Measurements from ENCODE around the gene FHOD1. TPM values are rescaled to one million over a fixed set of nuclear protein-coding genes. Genes with fewer than 3 reads are reported as not detected.

The FHOD1 gene
- total and polyA plus RNA-seq, 2 donors (not counting 1 experiment from before 2014, with no cell fraction given) = 46.3 to 46.9 TPM

DNA sequence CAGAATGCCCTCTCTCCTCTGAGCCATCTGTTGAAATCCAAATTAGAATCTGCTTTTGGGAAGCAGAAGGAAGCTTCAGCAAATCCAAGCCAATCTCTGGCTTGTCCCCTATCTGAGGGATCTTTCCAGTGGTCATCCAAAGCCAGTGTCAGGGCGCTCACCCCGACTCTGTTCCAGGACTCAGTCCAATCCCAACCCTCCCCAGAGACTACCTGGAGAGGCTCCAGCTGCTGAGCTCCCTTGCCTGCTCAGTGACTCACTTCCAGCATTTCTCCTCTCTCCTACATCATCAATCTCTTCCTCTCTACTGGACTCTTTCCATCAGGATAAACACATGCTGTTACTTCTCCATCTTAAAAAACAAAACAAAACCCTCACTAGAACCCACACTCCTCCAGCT lies 65.9 kb downstream of the FHOD1 start:
- Histone ChIP-seq H4K20me1 (ENCODE audit: control insufficient read depth, insufficient read depth, low read length, poor library complexity, severe bottlenecking) (peaks cover 4% of the 10 kb centered on the region), H3K9me3 (ENCODE audit: control extremely low read depth in 1 of 3, control insufficient read depth in 2 of 3, insufficient read depth in 1 of 3, low read length in 2 of 3) (peaks cover 0 to 3% (median 0%) of the 10 kb centered on the region in 3 donors), H3K4me1 (ENCODE audit: control insufficient read depth in 2 of 2, insufficient read depth in 2 of 2, low read length in 2 of 2) (peaks cover 31 to 32% of the 10 kb centered on the region in 2 donors), H3K79me2 (ENCODE audit: control insufficient read depth, insufficient read depth, low read length) (no peaks in the 10 kb centered on the region), H3K4me2 (replicated peaks; ENCODE audit: low read depth, low read length, poor library complexity, severe bottlenecking) (no peak overlapping the region), H3K27me3 (replicated peaks in 1 of 4; ENCODE audit: control extremely low read depth in 1 of 4, control insufficient read depth in 3 of 4, insufficient read depth in 4 of 4, low read length in 3 of 4) (peaks cover 0 to 40% (median 13%) of the 10 kb centered on the region in 4 experiments), H3K9ac (ENCODE audit: low read length) (no peak overlapping the region), H3K4me3 (ENCODE audit: control extremely low read depth in 1 of 5, extremely low read depth in 1 of 5, insufficient read depth in 1 of 5, low read depth in 2 of 5, low read length in 4 of 5) (no peak overlapping the region), H3K27ac (ENCODE audit: low read length in 2 of 2) (no peak overlapping the region), H2AFZ (ENCODE audit: insufficient read depth, low read depth, low read length, poor library complexity, severe bottlenecking) (no peak overlapping the region), H3K36me3 (replicated peaks in 1 of 2; ENCODE audit: control extremely low read depth in 1 of 2, control insufficient read depth in 1 of 2, extremely low read depth in 1 of 2, insufficient read depth in 2 of 2, low read length in 1 of 2) (no peaks in the 10 kb centered on the region)
- no peak overlapping the region for H3K4me3 Mint-ChIP-seq
- no peak for ATAC-seq (ENCODE audit: low read depth)
- TF ChIP-seq CTCF (IDR thresholded peaks at IDR 0.05) (no peak), EZH2 (IDR thresholded peaks at IDR 0.05; ENCODE audit: borderline replicate concordance, insufficient read depth, low read depth, low read length, poor library complexity, severe bottlenecking) (no peak)
- intact Hi-C loops (cut with micrococcal nuclease) = no loop called here
- no peak for DNase-seq
- ChIA-PET CTCF (interaction anchor here (0.5 to 2.9 kb wide), 3 partner anchors 12 to 158 kb away, joined by 3 to 11 read pairs (median 5); partner anchors contain the start of genes FBXL8, NOL3 and TRADD), POLR2A (interaction anchor here (0.5 to 0.7 kb wide), 3 partner anchors 10 to 618 kb away, joined by 7 to 11 read pairs (median 7); no protein-coding TSS in a partner anchor)
- peaks cover 22% of the 10 kb centered on the region for H3K4me1 Mint-ChIP-seq
- H3K27ac Mint-ChIP-seq = no peak overlapping the region
- H3K27me3 Mint-ChIP-seq = peaks cover 22% of the 10 kb centered on the region
- 92% methylated on average over 2 of the region's 2 CpGs for WGBS (ENCODE audit: insufficient coverage)
- H3K9me3 Mint-ChIP-seq (ENCODE audit: insufficient read depth) = no peaks in the 10 kb centered on the region

- Histone ChIP-seq H3K4me1 (ENCODE audit: control insufficient read depth in 2 of 2, insufficient read depth in 2 of 2, low read length in 2 of 2) (peaks cover 25% of the 10 kb centered on the region in 2 donors), H3K27ac (ENCODE audit: low read length in 2 of 2) (no peak overlapping the region), H3K9ac (ENCODE audit: low read length) (no peak overlapping the region), H3K36me3 (replicated peaks in 1 of 2; ENCODE audit: control extremely low read depth in 1 of 2, control insufficient read depth in 1 of 2, extremely low read depth in 1 of 2, insufficient read depth in 2 of 2, low read length in 1 of 2) (no peaks in the 10 kb centered on the region), H2AFZ (ENCODE audit: insufficient read depth, low read depth, low read length, poor library complexity, severe bottlenecking) (no peak overlapping the region), H3K27me3 (replicated peaks in 1 of 4; ENCODE audit: control extremely low read depth in 1 of 4, control insufficient read depth in 3 of 4, insufficient read depth in 4 of 4, low read length in 3 of 4) (peaks cover 0 to 39% (median 15%) of the 10 kb centered on the region in 4 experiments), H3K9me3 (ENCODE audit: control extremely low read depth in 1 of 3, control insufficient read depth in 2 of 3, insufficient read depth in 1 of 3, low read length in 2 of 3) (peaks cover 0 to 3% (median 0%) of the 10 kb centered on the region in 3 donors), H3K4me3 (ENCODE audit: control extremely low read depth in 1 of 5, extremely low read depth in 1 of 5, insufficient read depth in 1 of 5, low read depth in 2 of 5, low read length in 4 of 5) (no peak overlapping the region), H3K79me2 (ENCODE audit: control insufficient read depth, insufficient read depth, low read length) (no peaks in the 10 kb centered on the region), H3K4me2 (replicated peaks; ENCODE audit: low read depth, low read length, poor library complexity, severe bottlenecking) (no peak overlapping the region), H4K20me1 (ENCODE audit: control insufficient read depth, insufficient read depth, low read length, poor library complexity, severe bottlenecking) (peaks cover 4% of the 10 kb centered on the region)
- ChIA-PET CTCF (no interaction called here), POLR2A (no interaction called here)
- ATAC-seq (ENCODE audit: low read depth) (no peak), DNase-seq (no peak)
- Mint-ChIP-seq H3K4me1 (peaks cover 18% of the 10 kb centered on the region), H3K27me3 (peaks cover 24% of the 10 kb centered on the region), H3K4me3 (no peak overlapping the region), H3K27ac (no peak overlapping the region), H3K9me3 (ENCODE audit: insufficient read depth) (no peaks in the 10 kb centered on the region)
- intact Hi-C loops (cut with micrococcal nuclease) = no loop called here
- WGBS (ENCODE audit: insufficient coverage) = 91% methylated on average over 16 of the region's 16 CpGs
- TF ChIP-seq CTCF (IDR thresholded peaks at IDR 0.05) = no peak
- no peak for TF ChIP-seq EZH2 (IDR thresholded peaks at IDR 0.05; ENCODE audit: borderline replicate concordance, insufficient read depth, low read depth, low read length, poor library complexity, severe bottlenecking)
Observed at GRCh38 chr16:67180166-67180565, 67.1 kb downstream of the FHOD1 start.

Measured in B cell (primary cell).